ENCODE measurements around the gene RAPH1. TPM values are rescaled to one million over a fixed set of nuclear protein-coding genes. Genes with fewer than 3 reads are reported as not detected.
A peak's percentile ranks its signal among the peaks of the same experiment; 100 is the strongest.

The RAPH1 gene
- total RNA-seq, 3 donors from 2014 or later (not counting 1 experiment from before 2014, with no cell fraction given), result 0.34 to 3.6 (median 1.5) TPM

- Histone ChIP-seq H3K4me3 (ENCODE audit: low read length) (no peak overlapping the region), H3K27ac (ENCODE audit: low read length) (no peak overlapping the region), H3K36me3 (ENCODE audit: control insufficient read depth, insufficient read depth, low read length) (no peaks in the 10 kb centered on the region), H3K27me3 (ENCODE audit: control insufficient read depth, insufficient read depth, low read length) (no peaks in the 10 kb centered on the region), H3K4me1 (ENCODE audit: control insufficient read depth, insufficient read depth, low read length) (no peaks in the 10 kb centered on the region), H3K9me3 (ENCODE audit: control insufficient read depth, insufficient read depth, low read length) (no peaks in the 10 kb centered on the region)
- DNase-seq, result no peak
- TF ChIP-seq CTCF (IDR thresholded peaks at IDR 0.05), result no peak
- peaks cover 0 to 3% of the 10 kb centered on the region in 2 donors for H3K27me3 Mint-ChIP-seq (ENCODE audit: low read depth in 2 of 2)
- H3K36me3 Mint-ChIP-seq, result no peaks in the 10 kb centered on the region
- H3K9me3 Mint-ChIP-seq, result no peaks in the 10 kb centered on the region
- no peak overlapping the region for H3K4me3 Mint-ChIP-seq
- intact Hi-C loops (cut with micrococcal nuclease), result no loop called here
- H3K27ac Mint-ChIP-seq, result no peak overlapping the region
- 87% methylated on average over 2 of the region's 3 CpGs for WGBS (ENCODE audit: insufficient coverage)
- no peak for ATAC-seq
- peaks cover 4 to 7% of the 10 kb centered on the region in 2 donors for H3K4me1 Mint-ChIP-seq
Measured at GRCh38 chr2:203490391-203490790, 44.7 kb downstream of the RAPH1 start.

- ATAC-seq, result no peak
- Histone ChIP-seq H3K27me3 (ENCODE audit: control insufficient read depth, insufficient read depth, low read length) (no peaks in the 10 kb centered on the region), H3K36me3 (ENCODE audit: control insufficient read depth, insufficient read depth, low read length) (no peaks in the 10 kb centered on the region), H3K4me1 (ENCODE audit: control insufficient read depth, insufficient read depth, low read length) (no peaks in the 10 kb centered on the region), H3K9me3 (ENCODE audit: control insufficient read depth, insufficient read depth, low read length) (no peaks in the 10 kb centered on the region), H3K27ac (ENCODE audit: low read length) (no peak overlapping the region), H3K4me3 (ENCODE audit: low read length) (no peak overlapping the region)
- Mint-ChIP-seq H3K27ac (no peak overlapping the region), H3K4me1 (peaks cover 4 to 7% of the 10 kb centered on the region in 2 donors), H3K36me3 (no peaks in the 10 kb centered on the region), H3K4me3 (no peak overlapping the region), H3K27me3 (ENCODE audit: low read depth in 2 of 2) (peaks cover 0 to 3% of the 10 kb centered on the region in 2 donors), H3K9me3 (no peaks in the 10 kb centered on the region)
- DNase-seq, result no peak
- no peak for TF ChIP-seq CTCF (IDR thresholded peaks at IDR 0.05)
- intact Hi-C loops (cut with micrococcal nuclease), result no loop called here
- WGBS (ENCODE audit: insufficient coverage), result 97% methylated on average over 5 of the region's 6 CpGs
Measured at GRCh38 chr2:203489531-203489930, 45.6 kb downstream of the RAPH1 start.

- H3K4me3 ChIP-seq (ENCODE audit: low read length), result no peak overlapping the region
- H3K27ac ChIP-seq (ENCODE audit: low read length), result no peak overlapping the region
- H3K4me1 Mint-ChIP-seq, result no peaks in the 10 kb centered on the region
- no peaks in the 10 kb centered on the region for H3K4me1 ChIP-seq (ENCODE audit: control insufficient read depth, insufficient read depth, low read length)
- no peaks in the 10 kb centered on the region for H3K27me3 Mint-ChIP-seq (ENCODE audit: low read depth in 2 of 2)
- H3K27ac Mint-ChIP-seq, result no peak overlapping the region
- H3K36me3 Mint-ChIP-seq, result no peaks in the 10 kb centered on the region
- H3K27me3 ChIP-seq (ENCODE audit: control insufficient read depth, insufficient read depth, low read length), result no peaks in the 10 kb centered on the region
- 61% methylated on average over 8 of the region's 8 CpGs for WGBS (ENCODE audit: insufficient coverage)
- no peaks in the 10 kb centered on the region for H3K36me3 ChIP-seq (ENCODE audit: control insufficient read depth, insufficient read depth, low read length)
- DNase-seq, result peak in 1 of 2 donors; percentile 81
- peak in 2 of 3 donors; percentile 70 to 91 for ATAC-seq
- no peaks in the 10 kb centered on the region for H3K9me3 Mint-ChIP-seq
- H3K4me3 Mint-ChIP-seq, result no peak overlapping the region
- peak; percentile 41 for TF ChIP-seq CTCF (IDR thresholded peaks at IDR 0.05)
- H3K9me3 ChIP-seq (ENCODE audit: control insufficient read depth, insufficient read depth, low read length), result no peaks in the 10 kb centered on the region
- intact Hi-C loops (cut with micrococcal nuclease), result loop anchor here (1.0 to 5.0 kb wide), 2 partner anchors 331 to 423 kb away; no protein-coding TSS in a partner anchor
Measured at GRCh38 chr2:203484266-203485112, 50.6 kb downstream of the RAPH1 start.

Measured in natural killer cell (primary cell).